A549 (cell line): ENCODE data around the gene ZNF407.

Source experiments
- CEBPB ChIP-seq, 2 experiments: fragments of >200 bp in 1 of 2; sonication (Bioruptor Twin) in 1 of 2; formaldehyde crosslinking in 1 of 2; IDR thresholded peaks; 2 replicates each; pipeline ENCODE4 v1.6.1; 2012 to 2016
- FOSL2 ChIP-seq, 2 experiments: fragments of 450-650 bp in 1 of 2; fragments of >200 bp in 1 of 2; sonication (Bioruptor Twin) in 1 of 2; formaldehyde crosslinking; IDR thresholded peaks; 2 replicates each; pipeline versions ENCODE4 v1.5.0 to v1.6.1; 2016 to 2020; ENCODE audit warnings: mild to moderate bottlenecking in 1 of 2, moderate library complexity in 1 of 2
- HDAC2 ChIP-seq: fragments of 200-600 bp; sonication (generic); IDR thresholded peaks from 2 replicates; pipeline ENCODE4 v1.6.1; 2016
- MAZ ChIP-seq: fragments of 150-350 bp; IDR thresholded peaks from 2 replicates; pipeline ENCODE4 v1.6.1; 2014; ENCODE audit warnings: antibody characterized with exemption, low read depth, low read length, borderline replicate concordance
- MYC ChIP-seq: IDR thresholded peaks from 2 replicates; pipeline ENCODE4 v1.6.1; 2012; ENCODE audit warnings: mild to moderate bottlenecking, inconsistent platforms, low read length, improper control_type of control experiment, borderline replicate concordance
- RFX5 ChIP-seq: fragments of 450-650 bp; IDR thresholded peaks from 2 replicates; pipeline ENCODE4 v1.7.1; 2014; ENCODE audit warnings: antibody characterized with exemption, mild to moderate bottlenecking, moderate library complexity
- ZC3H11A ChIP-seq: fragments of 450-650 bp; IDR thresholded peaks from 2 replicates; pipeline ENCODE4 v1.6.1; 2014; ENCODE audit warnings: antibody characterized with exemption, mild to moderate bottlenecking
- TF ChIP-seq, protein P1 (sequence below): fragments of >200 bp; sonication (Bioruptor Twin); formaldehyde crosslinking; IDR thresholded peaks from 3 replicates; pipeline ENCODE4 v1.5.1; 2016
- TF ChIP-seq, protein P2 (sequence below): fragments of 150-350 bp; IDR thresholded peaks from 2 replicates; pipeline ENCODE4 v1.6.1; 2014; ENCODE audit warnings: low read depth, mild to moderate bottlenecking, low read length

DNA sequence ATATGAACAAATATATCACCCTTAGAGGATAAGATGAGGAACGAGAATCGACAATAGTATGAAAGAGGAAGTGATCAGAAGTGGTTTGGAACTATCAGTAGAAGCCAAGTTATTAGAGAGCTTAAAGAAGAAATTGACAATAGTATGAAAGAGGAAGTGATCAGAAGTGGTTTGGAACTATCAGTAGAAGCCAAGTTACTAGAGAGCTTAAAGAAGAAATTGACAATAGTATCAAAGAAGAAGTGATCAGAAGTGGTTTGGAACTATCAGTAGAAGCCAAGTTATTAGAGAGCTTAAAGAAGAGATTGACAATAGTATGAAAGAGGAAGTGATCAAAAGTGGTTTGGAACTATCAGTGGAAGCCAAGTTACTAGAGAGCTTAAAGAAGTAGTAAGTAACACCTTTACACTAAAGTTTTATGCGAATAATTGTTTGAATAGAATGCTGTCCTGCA, 175.5 kb downstream of the ZNF407 start:
- TF ChIP-seq MYC = no peak
- TF ChIP-seq RFX5 = no peak
- TF ChIP-seq, protein P1, sequence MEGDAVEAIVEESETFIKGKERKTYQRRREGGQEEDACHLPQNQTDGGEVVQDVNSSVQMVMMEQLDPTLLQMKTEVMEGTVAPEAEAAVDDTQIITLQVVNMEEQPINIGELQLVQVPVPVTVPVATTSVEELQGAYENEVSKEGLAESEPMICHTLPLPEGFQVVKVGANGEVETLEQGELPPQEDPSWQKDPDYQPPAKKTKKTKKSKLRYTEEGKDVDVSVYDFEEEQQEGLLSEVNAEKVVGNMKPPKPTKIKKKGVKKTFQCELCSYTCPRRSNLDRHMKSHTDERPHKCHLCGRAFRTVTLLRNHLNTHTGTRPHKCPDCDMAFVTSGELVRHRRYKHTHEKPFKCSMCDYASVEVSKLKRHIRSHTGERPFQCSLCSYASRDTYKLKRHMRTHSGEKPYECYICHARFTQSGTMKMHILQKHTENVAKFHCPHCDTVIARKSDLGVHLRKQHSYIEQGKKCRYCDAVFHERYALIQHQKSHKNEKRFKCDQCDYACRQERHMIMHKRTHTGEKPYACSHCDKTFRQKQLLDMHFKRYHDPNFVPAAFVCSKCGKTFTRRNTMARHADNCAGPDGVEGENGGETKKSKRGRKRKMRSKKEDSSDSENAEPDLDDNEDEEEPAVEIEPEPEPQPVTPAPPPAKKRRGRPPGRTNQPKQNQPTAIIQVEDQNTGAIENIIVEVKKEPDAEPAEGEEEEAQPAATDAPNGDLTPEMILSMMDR = no peak
- no peak for TF ChIP-seq MAZ
- TF ChIP-seq, protein P2, sequence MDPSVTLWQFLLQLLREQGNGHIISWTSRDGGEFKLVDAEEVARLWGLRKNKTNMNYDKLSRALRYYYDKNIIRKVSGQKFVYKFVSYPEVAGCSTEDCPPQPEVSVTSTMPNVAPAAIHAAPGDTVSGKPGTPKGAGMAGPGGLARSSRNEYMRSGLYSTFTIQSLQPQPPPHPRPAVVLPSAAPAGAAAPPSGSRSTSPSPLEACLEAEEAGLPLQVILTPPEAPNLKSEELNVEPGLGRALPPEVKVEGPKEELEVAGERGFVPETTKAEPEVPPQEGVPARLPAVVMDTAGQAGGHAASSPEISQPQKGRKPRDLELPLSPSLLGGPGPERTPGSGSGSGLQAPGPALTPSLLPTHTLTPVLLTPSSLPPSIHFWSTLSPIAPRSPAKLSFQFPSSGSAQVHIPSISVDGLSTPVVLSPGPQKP = no peak
- TF ChIP-seq FOSL2 (IDR thresholded peaks at IDR 0.05) = no peak
- no peak for TF ChIP-seq FOSL2 (CRISPR knock-in tag; IDR thresholded peaks at IDR 0.05)
- TF ChIP-seq CEBPB (IDR thresholded peaks at IDR 0.05) = no peak
- TF ChIP-seq ZC3H11A = no peak
- TF ChIP-seq HDAC2 = no peak
